ENCODE data around the gene ST7L.

Gene ST7L

GRCh38 chr1:112546076-112546475 is 72.9 kb downstream of the ST7L start:
- Histone ChIP-seq H4K20me1 (ENCODE audit: control insufficient read depth, insufficient read depth, low read depth, low read length) (no peaks in the 10 kb centered on the region), H3K4me1 (ENCODE audit: control insufficient read depth, low read length) (no peaks in the 10 kb centered on the region), H3K79me2 (ENCODE audit: control insufficient read depth, low read length) (no peaks in the 10 kb centered on the region), H3K27me3 (ENCODE audit: control insufficient read depth, low read length) (no peaks in the 10 kb centered on the region), H3F3A (ENCODE audit: control insufficient read depth, insufficient read depth) (0 out of 2 replicates have a peak, but pooled peaks cover 3% of the 10 kb centered on the region), H3K27ac (ENCODE audit: low read depth, low read length) (no peak overlapping the region), H3K4me3 (ENCODE audit: low read length) (no peak overlapping the region), H3K4me2 (ENCODE audit: low read length) (no peak overlapping the region), H3K9me3 (ENCODE audit: control insufficient read depth, insufficient read depth, low read length) (no peaks in the 10 kb centered on the region), H3K36me3 (ENCODE audit: control insufficient read depth, low read length) (no peaks in the 10 kb centered on the region), H3K9me2 (replicated peaks; ENCODE audit: control insufficient read depth, low read length) (no peaks in the 10 kb centered on the region)
- TF ChIP-seq EZH2phosphoT487 (IDR thresholded peaks at IDR 0.05; ENCODE audit: borderline replicate concordance, low read length): no peak
- TF ChIP-seq, protein P1, sequence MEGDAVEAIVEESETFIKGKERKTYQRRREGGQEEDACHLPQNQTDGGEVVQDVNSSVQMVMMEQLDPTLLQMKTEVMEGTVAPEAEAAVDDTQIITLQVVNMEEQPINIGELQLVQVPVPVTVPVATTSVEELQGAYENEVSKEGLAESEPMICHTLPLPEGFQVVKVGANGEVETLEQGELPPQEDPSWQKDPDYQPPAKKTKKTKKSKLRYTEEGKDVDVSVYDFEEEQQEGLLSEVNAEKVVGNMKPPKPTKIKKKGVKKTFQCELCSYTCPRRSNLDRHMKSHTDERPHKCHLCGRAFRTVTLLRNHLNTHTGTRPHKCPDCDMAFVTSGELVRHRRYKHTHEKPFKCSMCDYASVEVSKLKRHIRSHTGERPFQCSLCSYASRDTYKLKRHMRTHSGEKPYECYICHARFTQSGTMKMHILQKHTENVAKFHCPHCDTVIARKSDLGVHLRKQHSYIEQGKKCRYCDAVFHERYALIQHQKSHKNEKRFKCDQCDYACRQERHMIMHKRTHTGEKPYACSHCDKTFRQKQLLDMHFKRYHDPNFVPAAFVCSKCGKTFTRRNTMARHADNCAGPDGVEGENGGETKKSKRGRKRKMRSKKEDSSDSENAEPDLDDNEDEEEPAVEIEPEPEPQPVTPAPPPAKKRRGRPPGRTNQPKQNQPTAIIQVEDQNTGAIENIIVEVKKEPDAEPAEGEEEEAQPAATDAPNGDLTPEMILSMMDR (IDR thresholded peaks at IDR 0.05; ENCODE audit: low read depth, low read length, poor library complexity, severe bottlenecking): no peak

DNA sequence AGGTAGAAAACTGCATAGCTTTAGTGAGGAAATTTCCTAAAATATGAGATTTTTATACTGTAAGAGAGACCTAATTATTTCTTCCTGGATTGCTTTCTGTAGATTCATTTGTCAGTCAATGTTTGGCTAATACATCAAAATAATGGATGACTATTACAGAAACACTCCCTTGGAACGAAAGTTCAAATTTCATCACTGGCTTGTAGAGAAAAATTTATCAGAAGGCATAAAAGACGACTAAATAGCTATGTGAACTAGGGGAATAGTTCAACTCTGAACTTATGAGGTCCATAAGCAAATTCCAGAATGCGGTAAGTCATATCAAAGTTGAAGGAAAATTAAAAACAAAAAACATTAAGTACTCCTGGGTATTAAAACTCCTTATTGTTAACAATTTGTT is 74.2 kb downstream of the ST7L start:
- H3K4me1 ChIP-seq (ENCODE audit: control insufficient read depth, low read length): no peaks in the 10 kb centered on the region
- H4K20me1 ChIP-seq (ENCODE audit: control insufficient read depth, insufficient read depth, low read depth, low read length): no peaks in the 10 kb centered on the region
- no peak overlapping the region for H3K4me3 ChIP-seq (ENCODE audit: low read length)
- H3F3A ChIP-seq (ENCODE audit: control insufficient read depth, insufficient read depth): 0 out of 2 replicates have a peak, but pooled peaks cover 3% of the 10 kb centered on the region
- no peak overlapping the region for H3K27ac ChIP-seq (ENCODE audit: low read depth, low read length)
- H3K9me3 ChIP-seq (ENCODE audit: control insufficient read depth, insufficient read depth, low read length): no peaks in the 10 kb centered on the region
- H3K36me3 ChIP-seq (ENCODE audit: control insufficient read depth, low read length): no peaks in the 10 kb centered on the region
- no peaks in the 10 kb centered on the region for H3K9me2 ChIP-seq (replicated peaks; ENCODE audit: control insufficient read depth, low read length)
- no peaks in the 10 kb centered on the region for H3K79me2 ChIP-seq (ENCODE audit: control insufficient read depth, low read length)
- no peaks in the 10 kb centered on the region for H3K27me3 ChIP-seq (ENCODE audit: control insufficient read depth, low read length)
- H3K4me2 ChIP-seq (ENCODE audit: low read length): no peak overlapping the region
- no peak for TF ChIP-seq EZH2phosphoT487 (IDR thresholded peaks at IDR 0.05; ENCODE audit: borderline replicate concordance, low read length)
- TF ChIP-seq, protein P1 (IDR thresholded peaks at IDR 0.05; ENCODE audit: low read depth, low read length, poor library complexity, severe bottlenecking): no peak

DNA sequence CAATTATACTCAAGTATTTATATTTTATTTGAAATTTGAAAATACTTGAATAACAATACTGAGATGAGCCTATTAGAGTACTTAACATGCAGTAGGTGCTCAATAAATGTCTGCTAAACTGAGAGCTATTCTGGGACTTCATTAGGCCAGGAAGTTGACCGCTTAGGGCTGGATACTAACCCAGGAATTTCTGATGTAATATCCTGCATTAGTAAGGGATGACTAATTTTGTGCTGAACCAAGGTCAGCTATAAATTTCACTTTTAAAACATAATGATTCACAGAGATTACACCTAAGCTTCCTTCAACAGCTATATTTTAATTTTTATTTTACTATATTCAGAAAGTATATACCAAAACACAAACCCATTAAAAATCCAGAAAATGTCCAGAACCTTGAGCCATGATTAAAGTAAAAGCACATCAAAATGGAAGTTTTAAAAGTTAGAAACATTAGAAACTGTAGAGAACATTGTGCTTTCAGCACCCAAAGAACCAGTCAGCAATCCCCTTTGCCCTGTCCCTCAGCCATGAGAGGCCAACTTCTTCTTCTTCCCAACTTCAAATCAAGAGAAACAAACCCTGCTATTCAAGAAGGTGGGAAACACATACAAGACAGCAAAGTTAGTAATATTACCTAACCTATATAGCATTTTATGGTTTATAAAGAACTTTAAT is 74.8 kb downstream of the ST7L start:
- Histone ChIP-seq H3K4me2 (ENCODE audit: low read length) (no peak overlapping the region), H3K27ac (ENCODE audit: low read depth, low read length) (no peak overlapping the region)
- no peak for TF ChIP-seq EZH2phosphoT487 (IDR thresholded peaks at IDR 0.05; ENCODE audit: borderline replicate concordance, low read length)
- TF ChIP-seq, protein P1 (IDR thresholded peaks at IDR 0.05; ENCODE audit: low read depth, low read length, poor library complexity, severe bottlenecking): no peak

More for the DNA sequence above, 74.8 kb downstream of the ST7L start:
- H3K27me3 ChIP-seq (ENCODE audit: control insufficient read depth, low read length): no peaks in the 10 kb centered on the region
- no peaks in the 10 kb centered on the region for H3K79me2 ChIP-seq (ENCODE audit: control insufficient read depth, low read length)
- H3K9me2 ChIP-seq (replicated peaks; ENCODE audit: control insufficient read depth, low read length): no peaks in the 10 kb centered on the region
- no peak overlapping the region for H3K4me3 ChIP-seq (ENCODE audit: low read length)
- H3F3A ChIP-seq (ENCODE audit: control insufficient read depth, insufficient read depth): 0 out of 2 replicates have a peak, but pooled peaks cover 3% of the 10 kb centered on the region
- no peaks in the 10 kb centered on the region for H3K36me3 ChIP-seq (ENCODE audit: control insufficient read depth, low read length)
- no peaks in the 10 kb centered on the region for H4K20me1 ChIP-seq (ENCODE audit: control insufficient read depth, insufficient read depth, low read depth, low read length)
- H3K9me3 ChIP-seq (ENCODE audit: control insufficient read depth, insufficient read depth, low read length): no peaks in the 10 kb centered on the region
- no peaks in the 10 kb centered on the region for H3K4me1 ChIP-seq (ENCODE audit: control insufficient read depth, low read length)

Data from DOHH2 (cell line).